ENCODE data around the gene ENTPD5.
A peak's percentile ranks its signal among the peaks of the same experiment; 100 is the strongest.

The ENTPD5 gene

GRCh38 chr14:74038020-74038859, 19.2 kb upstream of the ENTPD5 start:
- no peaks in the 10 kb centered on the region for H3K4me1 ChIP-seq (ENCODE audit: control insufficient read depth, insufficient read depth, low read length, poor library complexity, severe bottlenecking)
- H3K36me3 ChIP-seq (ENCODE audit: control insufficient read depth, insufficient read depth, low read length) = no peaks in the 10 kb centered on the region
- no peak overlapping the region for H3K4me3 ChIP-seq (ENCODE audit: insufficient read depth, low read depth, low read length, poor library complexity, severe bottlenecking)
- no peak for DNase-seq
- no peaks in the 10 kb centered on the region for H3K27me3 ChIP-seq (replicated peaks; ENCODE audit: control insufficient read depth, insufficient read depth, low read length, poor library complexity, severe bottlenecking)
- no peaks in the 10 kb centered on the region for H3K9me3 ChIP-seq (ENCODE audit: control insufficient read depth, low read length)
- H3K27ac ChIP-seq (ENCODE audit: insufficient read depth, low read length, poor library complexity, severe bottlenecking) = no peak overlapping the region

- no peak overlapping the region for H3K4me3 ChIP-seq (ENCODE audit: insufficient read depth, low read depth, low read length, poor library complexity, severe bottlenecking)
- DNase-seq = no peak
- H3K9me3 ChIP-seq (ENCODE audit: control insufficient read depth, low read length) = no peaks in the 10 kb centered on the region
- H3K4me1 ChIP-seq (ENCODE audit: control insufficient read depth, insufficient read depth, low read length, poor library complexity, severe bottlenecking) = no peaks in the 10 kb centered on the region
- no peaks in the 10 kb centered on the region for H3K27me3 ChIP-seq (replicated peaks; ENCODE audit: control insufficient read depth, insufficient read depth, low read length, poor library complexity, severe bottlenecking)
- H3K27ac ChIP-seq (ENCODE audit: insufficient read depth, low read length, poor library complexity, severe bottlenecking) = no peak overlapping the region
- H3K36me3 ChIP-seq (ENCODE audit: control insufficient read depth, insufficient read depth, low read length) = no peaks in the 10 kb centered on the region
Observed at GRCh38 chr14:74035556-74035955, 16.5 kb upstream of the ENTPD5 start.

GRCh38 chr14:74034572-74034971, 15.5 kb upstream of the ENTPD5 start:
- no peak overlapping the region for H3K4me3 ChIP-seq (ENCODE audit: insufficient read depth, low read depth, low read length, poor library complexity, severe bottlenecking)
- H3K9me3 ChIP-seq (ENCODE audit: control insufficient read depth, low read length) = no peaks in the 10 kb centered on the region
- H3K27ac ChIP-seq (ENCODE audit: insufficient read depth, low read length, poor library complexity, severe bottlenecking) = no peak overlapping the region
- H3K27me3 ChIP-seq (replicated peaks; ENCODE audit: control insufficient read depth, insufficient read depth, low read length, poor library complexity, severe bottlenecking) = no peaks in the 10 kb centered on the region
- no peak for DNase-seq
- no peaks in the 10 kb centered on the region for H3K4me1 ChIP-seq (ENCODE audit: control insufficient read depth, insufficient read depth, low read length, poor library complexity, severe bottlenecking)
- no peaks in the 10 kb centered on the region for H3K36me3 ChIP-seq (ENCODE audit: control insufficient read depth, insufficient read depth, low read length)

- Histone ChIP-seq H3K27ac (ENCODE audit: insufficient read depth, low read length, poor library complexity, severe bottlenecking) (no peak overlapping the region), H3K27me3 (replicated peaks; ENCODE audit: control insufficient read depth, insufficient read depth, low read length, poor library complexity, severe bottlenecking) (no peaks in the 10 kb centered on the region), H3K4me3 (ENCODE audit: insufficient read depth, low read depth, low read length, poor library complexity, severe bottlenecking) (no peak overlapping the region), H3K36me3 (ENCODE audit: control insufficient read depth, insufficient read depth, low read length) (no peaks in the 10 kb centered on the region), H3K4me1 (ENCODE audit: control insufficient read depth, insufficient read depth, low read length, poor library complexity, severe bottlenecking) (no peaks in the 10 kb centered on the region), H3K9me3 (ENCODE audit: control insufficient read depth, low read length) (no peaks in the 10 kb centered on the region)
- DNase-seq = no peak
Observed at GRCh38 chr14:74029136-74029535, 10.0 kb upstream of the ENTPD5 start.

GRCh38 chr14:74022346-74022745, 3.3 kb upstream of the ENTPD5 start:
- no peak for DNase-seq
- Histone ChIP-seq H3K36me3 (ENCODE audit: control insufficient read depth, insufficient read depth, low read length) (no peaks in the 10 kb centered on the region), H3K27ac (ENCODE audit: insufficient read depth, low read length, poor library complexity, severe bottlenecking) (no peak overlapping the region), H3K4me3 (ENCODE audit: insufficient read depth, low read depth, low read length, poor library complexity, severe bottlenecking) (no peak overlapping the region), H3K9me3 (ENCODE audit: control insufficient read depth, low read length) (no peaks in the 10 kb centered on the region), H3K27me3 (replicated peaks; ENCODE audit: control insufficient read depth, insufficient read depth, low read length, poor library complexity, severe bottlenecking) (no peaks in the 10 kb centered on the region), H3K4me1 (ENCODE audit: control insufficient read depth, insufficient read depth, low read length, poor library complexity, severe bottlenecking) (peaks cover 11% of the 10 kb centered on the region)

- H3K4me3 ChIP-seq (ENCODE audit: insufficient read depth, low read depth, low read length, poor library complexity, severe bottlenecking) = peak overlapping the region; percentile 77
- no peak for DNase-seq
- H3K9me3 ChIP-seq (ENCODE audit: control insufficient read depth, low read length) = no peaks in the 10 kb centered on the region
- peaks cover 11% of the 10 kb centered on the region for H3K4me1 ChIP-seq (ENCODE audit: control insufficient read depth, insufficient read depth, low read length, poor library complexity, severe bottlenecking)
- no peaks in the 10 kb centered on the region for H3K27me3 ChIP-seq (replicated peaks; ENCODE audit: control insufficient read depth, insufficient read depth, low read length, poor library complexity, severe bottlenecking)
- H3K27ac ChIP-seq (ENCODE audit: insufficient read depth, low read length, poor library complexity, severe bottlenecking) = peak overlapping the region; percentile 84
- H3K36me3 ChIP-seq (ENCODE audit: control insufficient read depth, insufficient read depth, low read length) = no peaks in the 10 kb centered on the region
Observed at GRCh38 chr14:74019408-74020137, 485 bp upstream of the ENTPD5 start.

GRCh38 chr14:74018174-74018585, 908 bp downstream of the ENTPD5 start:
- H3K27ac ChIP-seq (ENCODE audit: insufficient read depth, low read length, poor library complexity, severe bottlenecking) = peak overlapping the region; percentile 87
- H3K4me3 ChIP-seq (ENCODE audit: insufficient read depth, low read depth, low read length, poor library complexity, severe bottlenecking) = peak overlapping the region; percentile 77
- no peak for DNase-seq
- peaks cover 11% of the 10 kb centered on the region for H3K4me1 ChIP-seq (ENCODE audit: control insufficient read depth, insufficient read depth, low read length, poor library complexity, severe bottlenecking)
- H3K36me3 ChIP-seq (ENCODE audit: control insufficient read depth, insufficient read depth, low read length) = no peaks in the 10 kb centered on the region
- no peaks in the 10 kb centered on the region for H3K9me3 ChIP-seq (ENCODE audit: control insufficient read depth, low read length)
- no peaks in the 10 kb centered on the region for H3K27me3 ChIP-seq (replicated peaks; ENCODE audit: control insufficient read depth, insufficient read depth, low read length, poor library complexity, severe bottlenecking)

- Histone ChIP-seq H3K9me3 (ENCODE audit: control insufficient read depth, low read length) (no peaks in the 10 kb centered on the region), H3K27me3 (replicated peaks; ENCODE audit: control insufficient read depth, insufficient read depth, low read length, poor library complexity, severe bottlenecking) (no peaks in the 10 kb centered on the region), H3K36me3 (ENCODE audit: control insufficient read depth, insufficient read depth, low read length) (no peaks in the 10 kb centered on the region), H3K4me3 (ENCODE audit: insufficient read depth, low read depth, low read length, poor library complexity, severe bottlenecking) (no peak overlapping the region), H3K27ac (ENCODE audit: insufficient read depth, low read length, poor library complexity, severe bottlenecking) (no peak overlapping the region), H3K4me1 (ENCODE audit: control insufficient read depth, insufficient read depth, low read length, poor library complexity, severe bottlenecking) (peaks cover 11% of the 10 kb centered on the region)
- no peak for DNase-seq
Observed at GRCh38 chr14:74015963-74016362, 3.1 kb downstream of the ENTPD5 start.

GRCh38 chr14:74015176-74015575, 3.9 kb downstream of the ENTPD5 start:
- DNase-seq = no peak
- Histone ChIP-seq H3K27ac (ENCODE audit: insufficient read depth, low read length, poor library complexity, severe bottlenecking) (no peak overlapping the region), H3K27me3 (replicated peaks; ENCODE audit: control insufficient read depth, insufficient read depth, low read length, poor library complexity, severe bottlenecking) (no peaks in the 10 kb centered on the region), H3K4me1 (ENCODE audit: control insufficient read depth, insufficient read depth, low read length, poor library complexity, severe bottlenecking) (peaks cover 11% of the 10 kb centered on the region), H3K9me3 (ENCODE audit: control insufficient read depth, low read length) (no peaks in the 10 kb centered on the region), H3K4me3 (ENCODE audit: insufficient read depth, low read depth, low read length, poor library complexity, severe bottlenecking) (no peak overlapping the region), H3K36me3 (ENCODE audit: control insufficient read depth, insufficient read depth, low read length) (no peaks in the 10 kb centered on the region)

GRCh38 chr14:74014299-74014698, 4.8 kb downstream of the ENTPD5 start:
- H3K27me3 ChIP-seq (replicated peaks; ENCODE audit: control insufficient read depth, insufficient read depth, low read length, poor library complexity, severe bottlenecking) = no peaks in the 10 kb centered on the region
- no peak for DNase-seq
- H3K27ac ChIP-seq (ENCODE audit: insufficient read depth, low read length, poor library complexity, severe bottlenecking) = no peak overlapping the region
- no peak overlapping the region for H3K4me3 ChIP-seq (ENCODE audit: insufficient read depth, low read depth, low read length, poor library complexity, severe bottlenecking)
- peaks cover 4% of the 10 kb centered on the region for H3K4me1 ChIP-seq (ENCODE audit: control insufficient read depth, insufficient read depth, low read length, poor library complexity, severe bottlenecking)
- no peaks in the 10 kb centered on the region for H3K36me3 ChIP-seq (ENCODE audit: control insufficient read depth, insufficient read depth, low read length)
- no peaks in the 10 kb centered on the region for H3K9me3 ChIP-seq (ENCODE audit: control insufficient read depth, low read length)

Data from effector memory CD4-positive, alpha-beta T cell (primary cell).